ENCODE measurements around the gene XYLT2. TPM values are rescaled to one million over a fixed set of nuclear protein-coding genes. Genes with fewer than 3 reads are reported as not detected.

Gene XYLT2
- total and polyA plus RNA-seq, 9 of the 15 experiments (the other 6 are each of a cell fraction or from before 2014, with no cell fraction given), result 0.63 to 9.1 (median 4.3) TPM

- no peak for TF ChIP-seq NCOA6 (IDR thresholded peaks at IDR 0.05)
- 0 out of 2 replicates have a peak, but pooled peaks have one; percentile 77 for TF ChIP-seq NR3C1 (CRISPR knock-in tag; IDR thresholded peaks at IDR 0.05)
- peak; percentile 94 for TF ChIP-seq SUPT5H (IDR thresholded peaks at IDR 0.05)
- TF ChIP-seq ESRRB (CRISPR knock-in tag; IDR thresholded peaks at IDR 0.05; ENCODE audit: borderline replicate concordance), result no peak
- TF ChIP-seq ZNF217 (CRISPR knock-in tag; IDR thresholded peaks at IDR 0.05), result no peak
- TF ChIP-seq EGR1 (conservative IDR thresholded peaks at IDR 0.05), result peak; percentile 42
- TF ChIP-seq RBM34 (IDR thresholded peaks at IDR 0.05; ENCODE audit: borderline replicate concordance, insufficient read depth, low read length), result 0 out of 2 replicates have a peak, but pooled peaks have one; percentile 83
- TF ChIP-seq PTBP1 (IDR thresholded peaks at IDR 0.05; ENCODE audit: low read depth, low read length), result no peak
- TF ChIP-seq FOXA1 (IDR thresholded peaks at IDR 0.05; ENCODE audit: borderline replicate concordance), result no peak
- TF ChIP-seq ERF (CRISPR knock-in tag; IDR thresholded peaks at IDR 0.05), result peak; percentile 78; the same call in 1 of the 2 replicates
- TF ChIP-seq NFE2 (IDR thresholded peaks at IDR 0.05; ENCODE audit: low read depth), result peak; percentile 49; the same call in 1 of the 2 replicates
- TF ChIP-seq EP400 (IDR thresholded peaks at IDR 0.05), result peak; percentile 100
- peak; percentile 96 for TF ChIP-seq ELF4 (CRISPR knock-in tag; IDR thresholded peaks at IDR 0.05)
- peak; percentile 57 for TF ChIP-seq TCF3 (CRISPR knock-in tag; IDR thresholded peaks at IDR 0.05)
- TF ChIP-seq TAF7 (tag; IDR thresholded peaks at IDR 0.05), result peak; percentile 75
- TF ChIP-seq, protein P1, sequence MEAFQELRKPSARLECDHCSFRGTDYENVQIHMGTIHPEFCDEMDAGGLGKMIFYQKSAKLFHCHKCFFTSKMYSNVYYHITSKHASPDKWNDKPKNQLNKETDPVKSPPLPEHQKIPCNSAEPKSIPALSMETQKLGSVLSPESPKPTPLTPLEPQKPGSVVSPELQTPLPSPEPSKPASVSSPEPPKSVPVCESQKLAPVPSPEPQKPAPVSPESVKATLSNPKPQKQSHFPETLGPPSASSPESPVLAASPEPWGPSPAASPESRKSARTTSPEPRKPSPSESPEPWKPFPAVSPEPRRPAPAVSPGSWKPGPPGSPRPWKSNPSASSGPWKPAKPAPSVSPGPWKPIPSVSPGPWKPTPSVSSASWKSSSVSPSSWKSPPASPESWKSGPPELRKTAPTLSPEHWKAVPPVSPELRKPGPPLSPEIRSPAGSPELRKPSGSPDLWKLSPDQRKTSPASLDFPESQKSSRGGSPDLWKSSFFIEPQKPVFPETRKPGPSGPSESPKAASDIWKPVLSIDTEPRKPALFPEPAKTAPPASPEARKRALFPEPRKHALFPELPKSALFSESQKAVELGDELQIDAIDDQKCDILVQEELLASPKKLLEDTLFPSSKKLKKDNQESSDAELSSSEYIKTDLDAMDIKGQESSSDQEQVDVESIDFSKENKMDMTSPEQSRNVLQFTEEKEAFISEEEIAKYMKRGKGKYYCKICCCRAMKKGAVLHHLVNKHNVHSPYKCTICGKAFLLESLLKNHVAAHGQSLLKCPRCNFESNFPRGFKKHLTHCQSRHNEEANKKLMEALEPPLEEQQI (IDR thresholded peaks at IDR 0.05), result peak; percentile 83
- TF ChIP-seq SIN3A (IDR thresholded peaks at IDR 0.05; ENCODE audit: borderline replicate concordance in 2 of 2, control insufficient read depth in 1 of 2, low read depth in 2 of 2, low read length in 2 of 2), result peak; percentile 47 to 75; a peak in 1 of 4 replicates
- TF ChIP-seq FOSL1 (tag; conservative IDR thresholded peaks at IDR 0.05), result peak; percentile 77
- TF ChIP-seq, protein P2, sequence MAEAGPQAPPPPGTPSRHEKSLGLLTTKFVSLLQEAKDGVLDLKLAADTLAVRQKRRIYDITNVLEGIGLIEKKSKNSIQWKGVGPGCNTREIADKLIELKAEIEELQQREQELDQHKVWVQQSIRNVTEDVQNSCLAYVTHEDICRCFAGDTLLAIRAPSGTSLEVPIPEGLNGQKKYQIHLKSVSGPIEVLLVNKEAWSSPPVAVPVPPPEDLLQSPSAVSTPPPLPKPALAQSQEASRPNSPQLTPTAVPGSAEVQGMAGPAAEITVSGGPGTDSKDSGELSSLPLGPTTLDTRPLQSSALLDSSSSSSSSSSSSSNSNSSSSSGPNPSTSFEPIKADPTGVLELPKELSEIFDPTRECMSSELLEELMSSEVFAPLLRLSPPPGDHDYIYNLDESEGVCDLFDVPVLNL (CRISPR knock-in tag; IDR thresholded peaks at IDR 0.05; ENCODE audit: low read depth), result peak; percentile 43; the same call in 1 of the 2 replicates
- TF ChIP-seq ZBTB11 (CRISPR knock-in tag; IDR thresholded peaks at IDR 0.05), result peak in 1 of 3 experiments; percentile 79; a peak in 2 of 6 replicates
These were observed 51.4 kb downstream of the XYLT2 start, which contains the start of gene LRRC59 (continued) for GRCh38 chr17:50397111-50397918.

Data from K562 (cell line).